Activated CD4-positive, alpha-beta T cell treated with anti-CD3 and anti-CD28 coated beads for 48 hours (primary cell): ENCODE measurements around the gene PI16.
"Not testable (repeated sequence)": the region's sequence is repeated elsewhere in the genome, so short reads cannot be mapped to it uniquely, and the experiment has no call there.

Experiments used
- DNase-seq: peaks from one replicate; pipeline ENCODE4 v3.0.0-alpha.2; 2020

The PI16 gene

DNA sequence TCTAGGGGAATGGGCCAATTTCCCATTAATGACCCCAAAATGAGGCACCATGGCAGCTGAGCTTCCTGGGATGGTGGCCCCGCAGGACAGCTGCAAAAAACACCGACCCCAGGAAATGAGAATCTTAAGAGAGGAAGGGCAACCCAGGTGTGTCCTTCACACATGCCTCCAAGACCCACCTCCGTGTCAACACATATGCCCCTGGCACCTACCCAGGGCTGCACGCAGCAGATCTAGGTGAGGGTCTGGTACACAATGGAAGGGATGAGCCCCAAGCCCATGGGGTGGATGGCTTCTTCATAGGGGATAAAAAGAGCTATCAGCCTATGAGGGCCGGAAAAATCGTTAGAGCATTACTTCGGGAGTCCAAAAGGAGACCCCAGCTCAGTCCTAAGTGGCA is 22.0 kb downstream of the PI16 start:
- no peak for DNase-seq

DNA sequence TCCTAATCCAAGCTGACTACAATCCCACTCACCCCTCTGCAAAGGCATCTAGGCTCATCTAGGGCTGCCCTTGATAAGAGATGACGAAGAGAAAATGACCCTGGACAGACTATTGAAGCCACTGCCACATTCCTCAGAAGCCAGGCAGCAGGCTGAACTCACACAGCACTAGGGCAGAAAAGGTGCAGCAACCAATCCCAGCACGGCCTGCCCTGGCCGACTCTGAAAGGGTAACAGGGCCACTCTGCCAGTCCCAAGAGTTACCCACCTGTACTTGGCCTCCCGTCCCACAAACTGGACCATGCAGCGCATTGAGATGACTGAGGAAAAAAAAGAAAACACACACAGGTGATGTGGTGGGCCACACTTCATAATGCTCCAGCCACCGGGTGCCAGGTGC is 22.4 kb downstream of the PI16 start:
- no peak for DNase-seq

DNA sequence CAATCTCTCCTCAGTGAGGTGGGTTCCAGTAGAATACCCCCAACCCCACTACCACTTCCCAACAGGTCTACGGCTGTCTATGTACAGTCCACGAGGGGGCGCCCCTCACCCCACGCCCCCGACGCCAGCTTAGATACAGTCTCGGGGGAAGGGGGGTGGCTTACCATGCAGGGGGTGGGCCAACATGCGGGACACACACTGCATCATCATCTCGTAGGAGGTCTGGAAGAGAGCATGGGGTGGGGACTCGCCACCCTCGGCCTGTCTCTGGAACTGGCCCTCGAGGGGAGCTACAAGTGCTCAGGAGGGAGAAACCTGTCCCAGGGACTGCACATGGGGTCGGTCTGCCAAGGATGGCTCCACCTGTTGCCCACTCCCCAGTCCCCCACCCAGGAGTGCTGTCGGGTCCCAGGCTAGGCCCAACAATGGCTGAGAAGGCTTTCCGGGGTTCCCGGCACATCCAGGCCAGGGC is 23.0 kb downstream of the PI16 start:
- no peak for DNase-seq

DNA sequence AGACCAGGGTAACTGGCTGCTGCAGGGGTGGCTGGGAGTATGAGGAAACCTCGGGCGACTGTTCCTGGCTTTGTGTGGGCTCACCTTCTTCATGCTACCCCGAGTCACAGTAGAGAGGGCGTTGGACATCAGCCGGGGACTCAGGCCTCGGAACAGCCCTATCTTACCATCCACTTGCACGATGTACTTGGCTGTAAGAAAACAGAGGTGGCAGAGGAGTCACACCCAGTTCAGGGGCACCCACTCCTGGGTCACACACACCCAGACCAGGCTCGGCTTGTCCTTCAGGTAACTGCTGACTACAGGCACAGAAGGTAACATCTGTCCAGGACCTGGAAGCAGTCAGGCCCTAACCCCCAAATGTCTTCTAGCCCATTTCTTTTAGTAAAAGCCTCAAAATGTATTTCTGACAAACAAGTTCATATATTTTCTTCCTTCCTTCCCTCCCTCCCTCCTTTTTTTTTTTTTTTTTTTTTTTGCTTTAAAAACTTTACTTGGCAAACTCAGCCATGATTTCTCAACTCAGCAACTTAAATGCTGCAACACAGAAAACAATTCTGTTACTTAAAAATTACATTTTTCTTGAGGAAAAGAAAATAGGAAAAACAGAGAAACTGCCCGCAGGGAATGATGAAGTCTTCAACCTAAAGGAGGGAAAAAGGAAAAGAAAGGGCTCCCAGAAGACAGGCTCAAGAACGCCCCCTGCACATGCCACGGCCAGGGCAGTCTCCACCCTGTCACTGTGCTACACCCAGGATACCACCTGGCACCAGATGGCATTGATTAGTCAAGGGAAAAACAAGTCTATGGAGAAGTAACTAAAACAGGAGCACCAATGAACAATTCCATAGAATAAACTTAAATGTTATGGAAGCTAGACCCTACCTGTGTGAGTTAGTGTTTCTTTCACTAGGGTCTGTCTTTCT is 24.1 kb downstream of the PI16 start:
- no peak for DNase-seq

DNA sequence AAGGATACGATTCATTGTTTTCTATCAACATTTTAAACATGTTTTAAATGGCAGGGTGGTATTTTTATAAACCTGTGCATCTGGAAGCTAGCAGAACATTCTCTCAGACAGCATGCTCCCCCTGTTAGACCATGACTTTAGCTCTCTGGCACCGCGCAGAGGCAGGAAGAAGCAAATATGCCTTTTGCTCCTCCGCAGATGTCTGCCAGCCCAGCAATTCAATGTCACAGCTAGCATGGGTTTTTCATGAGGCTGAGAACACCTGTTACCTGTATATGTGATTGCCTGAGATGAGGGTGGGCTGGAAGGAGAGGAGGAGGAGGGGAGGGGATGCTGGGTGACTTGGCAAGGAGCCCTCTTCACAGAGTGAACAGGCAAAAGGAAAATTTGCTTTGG is 24.8 kb downstream of the PI16 start:
- DNase-seq: peak; percentile 35

DNA sequence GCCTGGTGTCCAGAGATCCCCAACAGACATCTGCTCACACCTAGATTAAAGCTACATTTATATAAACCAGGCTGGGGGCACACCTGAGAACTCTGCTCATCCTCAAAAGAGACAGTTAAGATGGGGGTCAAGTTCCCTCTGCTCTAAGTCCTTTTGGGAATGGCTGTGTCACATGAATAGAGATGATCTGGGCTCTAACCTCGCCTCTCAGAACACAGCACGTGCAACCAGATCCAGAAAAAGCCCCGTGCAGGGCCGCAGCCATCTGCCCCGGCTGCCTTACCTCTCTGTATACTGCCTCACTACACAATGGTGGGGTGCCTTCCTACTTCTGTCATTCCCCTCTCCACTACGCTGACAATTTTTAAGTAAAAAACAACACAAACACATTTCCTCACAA is 25.6 kb downstream of the PI16 start:
- no peak for DNase-seq

DNA sequence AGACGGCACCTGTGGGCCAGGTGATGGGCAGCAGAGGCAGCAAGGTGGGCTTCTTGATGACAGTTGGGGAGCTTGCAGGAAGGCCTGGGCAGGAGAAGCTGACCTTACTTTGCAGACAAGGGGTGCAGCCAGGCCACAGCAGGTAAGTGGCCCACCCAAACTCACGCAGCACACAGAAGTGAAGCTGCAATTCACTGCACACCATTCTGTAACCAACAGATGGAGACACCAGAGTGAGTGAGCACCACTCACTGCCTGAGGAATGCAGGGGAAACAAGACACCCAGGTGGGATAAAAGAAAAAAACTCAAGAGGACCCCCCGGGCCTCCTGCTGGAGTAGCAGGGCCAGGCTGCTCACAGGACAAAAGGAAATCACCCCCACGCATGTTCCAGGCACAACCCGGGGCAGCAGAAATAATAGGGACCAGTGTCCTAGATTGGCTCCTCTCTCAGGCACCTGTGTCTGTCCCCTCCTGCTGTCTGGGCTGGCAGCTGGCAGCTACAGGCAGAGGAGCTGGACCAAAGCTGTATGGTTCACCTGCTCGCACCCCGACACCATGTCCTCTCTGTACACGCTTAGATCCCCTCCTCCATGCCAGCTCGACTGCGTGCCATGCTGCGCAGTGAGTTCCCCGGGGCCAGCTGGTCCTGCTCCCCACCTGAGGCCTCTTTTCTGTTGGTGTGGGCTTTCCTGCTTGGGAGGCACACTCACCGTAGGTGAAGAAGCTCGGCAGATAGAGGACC is 26.5 kb downstream of the PI16 start:
- no peak for DNase-seq

DNA sequence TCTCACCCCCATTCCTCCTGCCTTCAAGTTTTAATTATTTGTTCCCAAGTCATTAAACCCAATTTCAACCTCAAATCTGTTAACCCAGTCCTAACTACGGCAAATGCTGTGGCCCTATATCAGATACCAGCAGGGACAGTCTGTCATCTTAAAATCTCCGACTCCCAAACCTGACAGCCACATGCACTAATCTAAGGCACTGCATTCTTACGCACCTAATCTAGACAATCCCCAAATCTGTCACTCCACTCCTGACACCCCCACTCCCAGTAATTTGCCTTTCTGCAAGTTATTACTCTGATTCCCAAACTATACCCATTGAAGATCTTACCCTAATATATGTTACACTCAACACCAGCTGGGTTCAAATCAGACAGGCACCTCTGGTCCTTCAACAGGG is 29.0 kb downstream of the PI16 start:
- no peak for DNase-seq

DNA sequence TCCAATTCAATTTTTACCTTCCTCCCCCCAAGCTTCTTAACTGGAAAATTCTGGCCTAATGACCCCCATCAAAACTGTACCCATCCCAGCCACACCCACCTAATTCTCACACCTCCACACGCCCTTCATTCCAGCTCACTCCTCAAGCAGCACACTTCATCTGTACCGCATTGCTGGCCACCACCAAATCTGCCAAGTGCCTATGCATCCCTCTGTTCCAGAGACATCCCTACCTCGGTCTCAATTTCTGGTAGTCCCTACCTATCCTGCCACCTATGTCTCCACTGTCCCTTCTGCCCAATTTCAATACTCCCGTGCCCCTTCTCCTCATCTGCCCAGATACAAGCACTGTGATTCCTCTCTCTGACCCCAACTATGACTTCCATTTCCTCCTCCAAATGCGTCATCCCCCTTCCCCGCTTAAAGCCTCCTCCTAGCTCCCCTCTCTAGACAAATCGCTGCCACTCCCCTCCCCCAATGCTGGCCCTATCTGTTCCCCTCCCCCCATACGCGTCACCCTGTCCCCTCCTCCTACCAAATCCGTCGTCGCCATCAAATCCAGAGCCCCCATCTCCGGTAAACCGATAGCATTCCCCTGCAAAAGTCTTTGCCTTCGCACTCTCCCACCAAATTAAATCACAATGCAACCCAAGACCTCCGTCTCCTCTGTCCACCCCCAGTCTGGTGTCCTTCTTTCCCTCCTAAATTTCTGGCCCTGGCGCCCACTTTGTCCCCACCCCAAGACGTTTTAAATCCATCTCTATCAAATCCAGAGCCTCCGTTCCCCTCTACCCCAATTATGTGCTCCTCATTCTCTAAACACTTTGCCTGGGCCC is 30.3 kb downstream of the PI16 start:
- DNase-seq: peak; percentile 78

DNA sequence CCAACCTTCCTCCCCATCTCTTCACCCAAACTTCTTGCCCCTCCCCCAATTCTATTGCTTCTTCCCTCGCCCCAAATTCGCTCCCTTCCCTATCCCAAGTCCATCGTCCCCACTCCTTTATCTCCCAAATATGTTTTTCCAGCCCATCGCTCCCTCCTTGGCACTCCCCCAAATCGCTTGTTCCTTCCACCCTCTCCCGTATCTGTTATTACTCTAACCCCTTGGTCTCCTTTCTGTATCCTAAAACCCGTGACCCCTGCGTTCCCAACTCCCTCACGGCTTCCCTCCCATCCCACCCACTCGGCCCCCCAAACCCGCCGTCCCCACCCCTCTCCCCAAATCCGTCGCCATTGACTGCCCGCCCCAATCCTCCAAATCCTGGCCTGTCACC is 30.9 kb downstream of the PI16 start:
- DNase-seq: no peak

DNA sequence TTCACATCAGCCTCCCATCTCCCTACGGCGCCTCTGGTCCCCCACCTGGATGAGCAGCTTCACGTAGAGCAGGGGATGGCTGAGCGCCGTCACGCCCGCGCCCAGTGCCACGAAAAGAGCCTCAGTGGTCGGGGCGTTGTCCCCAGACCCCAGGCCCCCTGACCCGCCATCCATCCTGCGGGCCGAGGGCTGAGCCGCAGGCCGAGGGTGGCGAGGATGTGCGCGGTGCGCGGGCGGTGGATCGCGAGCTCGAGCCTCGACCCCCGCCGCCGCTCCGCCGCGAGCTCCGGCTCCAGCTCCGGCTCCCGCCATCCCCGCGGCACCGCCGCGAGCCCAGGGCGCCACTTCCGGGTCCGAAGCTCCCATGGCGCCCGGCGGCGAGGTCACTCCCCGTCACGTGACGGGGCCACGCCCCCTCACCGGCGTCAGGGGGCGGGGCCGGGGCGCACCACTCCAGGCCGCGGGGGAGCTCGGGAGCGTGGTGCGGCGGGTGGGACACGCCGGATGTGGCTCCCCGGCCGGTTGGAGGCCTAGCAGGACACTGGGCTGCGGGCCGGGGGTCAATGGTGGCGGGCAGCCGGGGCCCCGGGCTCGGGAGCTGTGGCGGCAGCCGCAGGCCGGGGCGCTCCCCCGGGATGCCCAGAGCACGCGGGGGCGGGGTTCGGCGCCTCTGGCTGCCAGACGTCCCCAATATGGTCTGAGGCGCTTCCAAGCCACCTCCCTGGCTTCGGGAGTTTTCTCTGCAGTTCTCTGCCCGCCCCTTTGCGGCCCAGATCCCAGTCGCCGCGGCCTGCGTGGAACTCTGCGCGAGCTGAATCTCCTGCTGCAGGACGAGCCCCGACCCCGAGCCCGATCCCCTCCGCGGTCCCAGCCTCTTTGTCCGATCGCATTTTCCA is 31.5 kb downstream of the PI16 start, which contains the start of gene MTCH1:
Gene MTCH1, minus strand, starts transcription at position 389 of the 896 bp plus-strand sequence. Its CDS starts 23 bp downstream, at position 366.
- DNase-seq: peak; percentile 89

DNA sequence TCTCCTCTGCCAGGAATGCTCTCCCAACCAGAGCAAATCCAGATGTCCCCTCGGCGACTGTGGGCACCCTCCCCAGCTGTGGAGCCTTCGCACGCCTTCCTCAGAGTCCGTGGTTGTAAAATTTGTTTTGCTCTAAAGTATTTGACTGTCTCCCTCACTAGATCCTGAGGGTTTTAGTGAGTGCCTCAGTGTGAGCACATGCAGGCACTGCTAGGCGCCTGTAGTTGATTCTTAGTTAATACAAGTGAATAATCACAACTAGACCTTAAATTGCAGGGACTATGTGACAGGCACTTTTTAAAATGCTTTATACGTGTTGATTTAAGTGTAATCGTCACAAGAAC is 32.1 kb downstream of the PI16 start:
- DNase-seq: no peak

DNA sequence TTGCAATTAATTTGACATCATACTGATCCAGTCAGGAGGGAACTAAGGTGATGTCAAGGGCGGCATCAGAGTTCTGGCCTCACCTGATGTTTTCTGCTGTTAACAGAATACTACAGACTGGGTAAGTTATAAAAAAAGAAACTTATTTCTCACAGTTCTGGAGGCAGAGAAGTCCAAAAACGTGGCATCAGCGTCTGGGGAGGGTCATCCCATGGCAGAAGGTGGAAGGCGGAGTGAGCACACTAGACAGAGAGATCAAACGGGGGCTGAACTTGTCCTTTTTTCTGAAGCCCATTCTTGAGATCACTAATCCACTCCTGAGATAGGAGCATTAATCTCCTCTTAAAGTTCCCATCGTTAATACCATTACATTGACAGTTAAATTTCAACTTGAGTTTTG is 34.7 kb downstream of the PI16 start:
- no peak for DNase-seq

DNA sequence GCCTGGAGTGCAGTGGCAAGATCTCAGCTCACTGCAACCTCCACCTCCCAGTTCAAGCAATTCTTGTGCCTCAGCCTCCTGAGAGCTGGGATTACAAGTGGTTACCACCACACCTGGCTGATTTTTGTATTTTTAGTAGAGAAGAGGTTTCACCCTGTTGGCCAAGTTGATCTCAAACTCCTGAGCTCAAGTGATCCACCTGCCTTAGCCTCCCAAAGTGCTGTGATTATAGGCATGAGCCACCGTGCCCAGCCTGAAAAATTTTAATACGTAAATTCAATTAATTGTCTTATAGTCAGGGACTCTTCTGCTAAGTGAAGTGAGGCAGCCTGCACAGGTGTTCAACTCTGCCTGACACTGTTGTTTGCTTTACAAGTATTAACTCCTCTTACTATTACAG is 35.9 kb downstream of the PI16 start:
- DNase-seq: not testable (repeated sequence)

DNA sequence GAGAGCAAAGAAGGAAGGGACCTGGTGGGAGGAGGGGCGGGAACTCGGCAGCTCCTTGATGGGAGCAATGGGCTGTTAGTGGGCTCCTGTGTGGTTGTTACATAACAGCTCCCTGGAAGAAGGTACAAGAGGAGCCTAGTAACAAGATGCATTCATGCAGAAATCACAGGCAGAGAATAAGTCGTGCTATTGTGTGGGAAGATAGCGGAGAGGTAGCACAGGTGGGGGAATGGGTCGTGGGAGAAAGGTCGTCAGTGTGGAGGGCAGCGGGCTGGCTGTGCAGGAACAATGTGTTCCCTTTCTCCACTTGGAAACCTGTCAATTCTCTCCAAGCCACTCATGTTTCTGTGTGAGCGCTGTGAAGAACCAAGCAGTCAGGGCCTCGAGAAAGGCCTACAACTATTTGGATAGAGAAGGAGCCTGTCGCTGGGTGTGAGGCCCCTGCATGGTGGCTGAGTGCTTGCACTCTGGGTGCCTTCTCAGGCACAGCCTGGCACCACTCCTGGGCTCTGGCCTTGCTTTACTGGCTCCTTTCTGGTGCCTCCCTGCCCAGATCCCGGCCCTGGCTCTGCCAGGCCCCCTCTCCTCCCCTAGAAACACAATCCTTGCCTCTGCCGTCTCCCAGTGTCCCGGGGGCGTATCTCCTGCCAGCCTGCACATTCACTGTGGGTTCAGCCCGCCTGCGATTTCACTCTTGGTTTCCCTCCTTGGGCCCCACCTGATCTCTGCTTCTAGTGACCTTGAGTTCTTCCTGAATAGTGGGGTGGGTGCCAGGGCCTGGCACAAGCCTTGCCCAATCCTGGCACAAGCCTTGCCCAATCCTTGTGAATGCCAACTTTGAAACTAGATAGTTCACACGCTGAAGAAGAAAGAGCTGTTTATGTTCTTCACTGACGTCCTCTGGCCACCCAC is 43.5 kb downstream of the PI16 start:
- no peak for DNase-seq

DNA sequence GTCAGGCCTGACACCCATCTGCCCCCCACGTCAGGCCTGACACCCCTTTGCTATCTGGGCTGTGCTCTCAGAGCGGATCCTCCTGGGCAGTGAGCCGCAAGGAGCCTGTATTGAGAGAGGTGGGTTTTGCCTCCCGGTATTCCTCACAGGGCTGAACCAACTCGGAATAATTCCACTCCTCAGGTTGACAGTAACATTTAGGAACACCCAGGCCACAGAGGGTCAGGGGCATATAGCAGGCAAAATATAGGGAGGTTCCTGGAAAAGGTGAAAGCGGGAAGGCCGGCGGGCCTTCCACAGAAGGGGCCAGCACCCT is 44.1 kb downstream of the PI16 start:
- DNase-seq: no peak

DNA sequence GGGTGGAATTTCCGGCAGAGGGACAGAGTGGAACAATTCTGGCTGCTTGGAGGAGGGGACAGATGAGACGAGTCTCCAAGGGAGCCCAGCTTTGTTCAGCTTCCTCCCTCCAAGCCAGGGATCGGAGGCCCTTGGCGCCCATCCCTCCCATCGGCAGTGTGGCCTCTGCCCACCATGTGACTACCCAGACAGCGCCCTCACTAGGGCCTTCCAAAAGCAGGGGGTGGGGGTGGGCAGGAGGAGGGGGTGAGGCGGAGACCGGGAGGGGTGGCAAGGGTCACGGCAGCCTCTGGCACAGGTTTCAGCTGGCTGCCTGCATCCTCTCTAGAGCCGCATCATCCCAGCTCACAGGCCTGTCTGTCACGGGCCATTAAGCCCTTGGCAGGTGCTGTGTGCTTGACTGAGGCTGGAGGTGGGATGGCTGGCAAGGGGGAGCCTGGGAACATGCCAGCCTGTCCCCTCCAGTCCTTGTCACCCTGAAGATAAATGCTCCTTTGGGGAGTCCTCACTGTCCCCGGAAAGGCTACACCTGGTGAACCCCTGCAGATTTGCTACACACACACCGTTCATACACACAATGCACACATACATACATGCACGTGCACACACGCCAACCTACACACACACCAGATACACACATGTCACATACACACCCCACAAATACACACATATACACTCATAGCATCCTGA is 44.7 kb downstream of the PI16 start:
- no peak for DNase-seq

DNA sequence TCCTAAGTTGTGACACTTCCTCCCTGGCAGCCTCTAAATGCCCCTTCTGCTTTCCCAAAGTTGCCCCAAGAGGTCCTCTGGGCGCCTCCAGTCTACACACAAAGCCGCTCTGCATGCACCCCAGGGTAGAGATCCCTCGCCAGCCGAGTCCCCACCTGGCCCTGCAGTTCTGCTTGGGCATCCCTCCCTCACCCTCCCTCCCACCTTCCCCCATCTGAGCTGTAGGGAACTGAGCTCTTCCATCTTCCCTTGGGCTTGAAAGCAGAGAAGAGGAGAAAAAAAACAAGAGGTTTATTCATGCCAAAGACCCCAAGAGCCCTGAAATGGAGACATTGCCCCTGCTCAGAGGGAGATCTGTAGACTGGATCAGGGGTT is 45.2 kb downstream of the PI16 start:
- DNase-seq: no peak

DNA sequence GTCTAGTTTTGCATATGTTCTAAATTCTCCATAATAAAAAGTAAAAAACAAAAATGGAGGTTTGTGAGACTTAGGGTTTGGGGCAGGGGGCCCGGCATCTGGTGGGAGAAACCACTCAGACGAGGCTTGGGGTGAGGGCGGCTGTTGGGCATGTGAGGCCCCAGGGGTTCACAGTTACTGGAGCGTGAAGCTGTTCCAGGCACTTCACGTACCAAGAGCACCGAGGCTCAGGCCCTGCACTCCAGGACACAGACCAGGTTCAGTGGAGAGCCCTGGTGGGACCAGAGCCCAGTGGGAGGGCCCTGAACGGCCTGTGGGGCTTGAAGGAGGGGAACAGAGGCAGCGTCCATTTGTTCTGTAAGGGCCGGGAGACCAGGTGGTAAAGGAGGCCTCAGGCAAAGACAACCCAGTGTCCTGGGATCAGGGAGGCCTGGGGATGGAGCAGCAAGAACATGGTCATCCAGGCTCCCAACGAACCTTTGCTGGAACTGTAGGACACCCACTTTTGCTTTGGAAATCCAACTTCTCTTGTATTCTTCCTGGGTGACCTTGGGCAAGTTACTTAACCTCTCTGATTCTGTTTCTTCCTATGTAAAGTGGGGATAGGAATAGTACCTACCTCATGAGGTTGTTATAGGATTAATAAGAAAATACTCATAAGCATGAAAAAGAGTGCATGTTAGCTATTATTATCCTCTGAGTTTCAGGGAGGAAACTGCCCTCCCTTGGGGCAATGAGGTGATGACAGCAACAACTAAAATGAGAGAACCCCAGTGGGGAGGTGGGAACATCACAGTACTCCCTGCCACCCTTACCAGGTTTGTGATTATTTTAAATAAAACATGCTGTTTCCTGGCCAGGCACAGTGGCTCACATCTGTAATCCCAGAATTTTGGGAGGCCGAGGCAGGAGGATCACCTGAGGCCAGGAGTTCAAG is 49.8 kb downstream of the PI16 start:
- no peak for DNase-seq
